GM18858 (cell line): ENCODE data around the gene SMPDL3A.

ENCODE experiments used
- ATAC-seq: cut with Tn5 transposase; IDR thresholded peaks from one replicate; pipeline ENCODE4 v1.9.1; 2021; ENCODE audit not compliant: unreplicated experiment

SMPDL3A gene

DNA sequence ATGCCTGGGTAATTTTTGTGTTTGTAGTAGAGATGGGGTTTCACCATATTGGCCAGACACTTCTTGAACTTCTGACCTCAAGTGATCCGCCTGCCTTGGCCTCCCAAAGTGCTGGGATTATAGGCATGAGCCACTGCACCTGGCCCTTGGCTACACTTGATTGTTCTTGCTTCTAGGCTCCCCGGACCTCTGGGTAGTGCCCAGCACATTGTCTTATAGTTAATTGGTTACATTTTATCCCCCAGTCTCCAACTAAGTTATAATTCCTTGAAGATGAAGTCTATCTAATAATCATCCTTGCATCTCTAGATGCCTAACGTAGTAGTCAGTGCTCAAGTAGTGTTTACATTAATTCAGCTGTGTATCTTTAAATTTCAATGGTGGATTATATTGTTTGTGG is 11.8 kb downstream of the SMPDL3A start:
- no peak for ATAC-seq

DNA sequence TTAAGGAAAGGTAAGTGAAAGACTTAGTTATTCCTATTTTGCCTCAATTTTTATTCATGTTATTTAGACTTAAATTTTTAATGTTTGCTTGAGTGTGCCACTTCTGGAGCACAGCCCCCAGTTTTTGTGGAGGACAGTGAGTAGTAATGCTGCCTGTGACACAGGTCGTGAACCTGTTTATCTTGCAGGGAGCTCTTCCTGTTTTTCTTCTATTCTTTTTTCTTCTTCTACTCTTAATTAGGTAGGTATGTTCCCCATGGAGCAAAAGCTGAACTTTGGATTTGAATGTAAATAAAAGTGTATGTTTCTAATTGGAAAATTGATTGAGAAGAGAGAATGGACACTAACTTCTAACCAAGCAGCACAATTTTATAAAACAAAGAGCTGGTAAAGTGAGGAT is 12.3 kb downstream of the SMPDL3A start:
- ATAC-seq: no peak

DNA sequence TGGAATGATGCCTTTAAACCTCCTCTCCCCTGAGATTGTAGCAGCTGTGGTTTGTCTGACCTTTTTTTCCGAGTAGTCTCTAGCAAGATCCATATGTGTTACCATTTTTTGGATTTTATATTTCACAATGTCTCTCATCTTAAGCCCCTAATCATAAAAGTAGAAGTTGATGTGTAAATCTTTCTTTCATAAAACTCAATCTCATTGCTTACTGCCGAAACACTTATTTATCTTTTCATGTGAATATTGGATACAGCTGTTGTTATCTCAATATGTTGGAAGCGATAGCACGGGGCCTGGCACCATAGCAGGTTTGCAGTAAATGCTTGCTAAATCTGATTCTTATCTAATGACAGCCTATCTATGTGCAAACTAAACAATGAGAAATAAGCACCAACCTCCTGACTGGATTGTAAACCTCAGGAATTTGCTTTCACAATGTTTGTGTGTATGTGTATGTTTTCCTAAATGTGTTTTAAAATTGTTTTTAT is 14.2 kb downstream of the SMPDL3A start:
- no peak for ATAC-seq

DNA sequence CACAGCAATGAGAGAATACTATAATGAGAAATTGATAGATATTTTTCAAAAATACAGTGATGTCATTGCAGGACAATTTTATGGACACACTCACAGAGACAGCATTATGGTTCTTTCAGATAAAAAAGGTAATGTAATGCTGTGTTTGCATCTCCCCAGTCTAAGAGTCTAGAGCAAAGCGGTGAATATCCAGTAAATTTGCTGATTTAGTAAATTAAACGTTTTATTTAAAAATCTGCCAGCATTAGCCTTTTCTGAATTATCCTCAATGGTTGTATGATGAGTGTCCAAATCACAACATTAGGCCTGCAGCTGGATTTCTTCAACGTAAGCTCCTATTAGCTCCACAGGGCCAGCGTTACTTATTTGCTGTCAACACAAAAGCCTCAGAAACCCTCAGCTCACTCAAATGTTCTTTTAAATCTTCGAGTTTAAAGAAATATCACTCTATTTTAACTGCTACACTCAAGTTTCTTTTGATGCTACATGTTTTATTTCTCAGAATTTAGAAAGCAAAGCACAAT is 16.0 kb downstream of the SMPDL3A start:
- no peak for ATAC-seq

DNA sequence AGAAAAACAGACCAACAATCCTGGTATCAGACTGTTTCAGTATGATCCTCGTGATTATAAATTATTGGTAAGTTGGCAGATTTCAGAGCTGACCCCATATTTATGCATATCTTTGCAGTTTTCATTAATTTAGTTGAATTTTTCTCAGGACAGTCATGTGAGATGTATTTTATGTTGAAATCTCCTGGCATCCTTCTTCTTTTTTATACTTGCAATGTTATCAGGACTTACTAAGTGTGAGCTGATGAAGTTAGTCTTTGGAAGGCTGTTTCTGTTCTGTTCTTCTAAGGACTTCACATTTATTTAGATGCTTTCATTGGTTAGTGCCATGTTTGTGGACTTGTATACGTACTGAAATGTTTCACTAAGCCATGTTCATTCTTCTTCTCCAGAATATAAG is 17.2 kb downstream of the SMPDL3A start:
- no peak for ATAC-seq

DNA sequence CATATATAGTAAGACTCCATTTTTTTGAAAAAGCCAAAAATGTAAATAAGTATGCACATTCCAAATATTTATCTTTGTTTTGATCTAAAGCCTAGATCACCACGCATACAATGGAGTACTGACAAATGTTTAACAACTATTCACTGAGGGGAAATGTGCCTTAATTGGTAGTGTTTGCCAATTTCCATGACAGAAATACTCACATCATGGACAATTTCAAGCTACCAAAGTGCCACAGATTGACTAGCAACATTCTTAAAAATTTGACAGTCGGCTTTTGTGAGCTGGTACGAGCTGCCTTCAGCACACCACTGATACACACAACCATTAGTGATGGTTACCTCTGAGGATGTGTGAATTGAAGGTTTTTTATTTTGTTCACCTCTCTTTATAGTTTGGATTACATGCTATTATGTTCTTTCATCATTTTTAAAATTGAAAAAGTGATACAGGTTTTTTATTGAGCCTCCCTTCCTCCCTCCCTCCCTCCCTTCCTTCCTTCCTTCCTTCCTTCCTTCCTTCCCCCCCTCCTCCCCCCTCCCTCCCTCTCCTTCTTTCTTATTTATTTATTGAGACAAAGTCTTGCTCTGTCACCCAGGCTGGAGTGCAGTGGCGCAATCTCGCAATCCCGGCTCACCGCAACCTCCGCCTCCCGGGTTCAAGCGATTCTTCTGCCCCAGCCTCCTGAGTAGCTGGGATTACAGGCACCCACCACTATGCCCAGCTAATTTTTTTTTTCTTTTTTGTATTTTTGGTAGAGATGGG is 19.2 kb downstream of the SMPDL3A start:
- no peak for ATAC-seq

DNA sequence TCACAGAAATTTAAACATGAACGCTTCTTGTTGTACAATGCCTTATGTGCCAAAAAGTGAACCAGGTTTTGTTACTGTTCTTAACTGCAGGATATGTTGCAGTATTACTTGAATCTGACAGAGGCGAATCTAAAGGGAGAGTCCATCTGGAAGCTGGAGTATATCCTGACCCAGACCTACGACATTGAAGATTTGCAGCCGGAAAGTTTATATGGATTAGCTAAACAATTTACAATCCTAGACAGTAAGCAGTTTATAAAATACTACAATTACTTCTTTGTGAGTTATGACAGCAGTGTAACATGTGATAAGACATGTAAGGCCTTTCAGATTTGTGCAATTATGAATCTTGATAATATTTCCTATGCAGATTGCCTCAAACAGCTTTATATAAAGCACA is 19.9 kb downstream of the SMPDL3A start:
- ATAC-seq: no peak

DNA sequence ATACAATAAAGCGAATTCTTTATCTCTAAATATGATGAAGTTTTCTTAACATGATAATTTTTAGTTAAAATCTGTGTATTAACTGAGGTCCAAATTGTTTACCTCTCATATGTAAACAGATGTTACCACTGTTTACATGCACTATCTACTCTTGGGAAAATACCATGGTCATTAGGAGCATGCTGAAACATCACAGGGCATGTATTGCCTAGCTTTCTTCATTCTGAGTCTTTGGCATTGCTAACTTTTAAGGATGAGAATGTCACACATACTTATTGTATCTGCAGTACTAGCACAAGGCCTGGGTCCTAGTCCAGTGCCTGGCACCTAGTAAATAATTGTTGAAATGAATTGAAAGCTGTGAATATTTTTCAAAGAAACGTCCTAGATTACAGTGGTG is 20.6 kb downstream of the SMPDL3A start:
- no peak for ATAC-seq

DNA sequence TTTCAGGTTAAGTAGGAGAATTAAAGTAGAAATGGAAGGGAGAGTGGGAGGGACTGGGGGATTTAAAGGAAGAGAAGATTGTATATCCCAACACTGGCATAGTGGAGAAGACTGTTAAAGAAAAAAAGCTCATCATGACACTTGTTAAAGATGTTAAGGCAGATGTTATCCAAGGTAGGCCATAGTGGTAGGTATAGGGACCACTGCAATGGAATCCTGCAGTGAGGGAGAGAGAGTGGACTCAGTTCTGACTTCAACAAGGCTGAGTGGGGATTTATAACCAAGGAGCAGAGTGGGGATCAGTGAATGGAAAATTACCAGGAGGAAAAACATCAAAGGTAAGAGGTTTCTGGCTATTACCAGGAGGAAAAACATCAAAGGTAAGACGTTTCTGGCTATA is 21.1 kb downstream of the SMPDL3A start:
- ATAC-seq: no peak

DNA sequence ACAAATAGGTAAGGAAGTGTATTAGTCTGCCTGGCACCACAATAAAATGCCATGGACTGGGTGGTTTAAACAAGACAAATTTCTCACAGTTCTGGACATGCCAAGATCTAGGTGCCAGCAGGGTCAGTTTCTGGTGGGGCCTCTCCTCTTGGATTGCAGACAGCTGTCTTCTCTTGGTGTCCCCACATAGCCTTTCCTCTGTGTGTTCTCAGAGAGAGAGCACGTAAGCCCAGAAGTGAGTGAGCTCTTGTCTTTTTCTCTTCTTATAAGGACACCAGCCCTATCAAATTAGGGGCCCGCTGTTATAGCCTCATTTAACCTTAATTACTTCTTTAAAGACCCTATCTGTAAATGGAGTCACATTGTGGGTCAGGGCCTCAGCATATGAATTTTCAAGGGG is 28.3 kb downstream of the SMPDL3A start:
- ATAC-seq: no peak

DNA sequence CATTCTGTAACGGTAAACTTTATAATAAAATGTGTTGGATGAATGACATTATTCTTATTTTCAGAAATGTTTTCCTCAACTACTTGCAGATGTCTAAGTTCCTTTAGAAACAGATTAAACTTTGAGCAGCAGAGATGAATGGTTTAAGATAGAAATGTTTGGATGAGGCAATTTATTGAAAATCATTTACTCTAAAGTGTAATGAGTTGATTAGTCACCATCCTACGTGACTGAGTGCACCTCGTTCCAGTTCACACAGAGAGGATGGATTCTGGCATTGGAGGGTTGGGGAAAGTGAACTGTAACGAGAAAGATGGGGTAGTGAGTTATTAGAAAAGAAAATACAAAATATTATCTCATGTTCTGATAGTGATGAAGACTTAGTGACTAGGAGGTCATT is 28.7 kb downstream of the SMPDL3A start:
- no peak for ATAC-seq

DNA sequence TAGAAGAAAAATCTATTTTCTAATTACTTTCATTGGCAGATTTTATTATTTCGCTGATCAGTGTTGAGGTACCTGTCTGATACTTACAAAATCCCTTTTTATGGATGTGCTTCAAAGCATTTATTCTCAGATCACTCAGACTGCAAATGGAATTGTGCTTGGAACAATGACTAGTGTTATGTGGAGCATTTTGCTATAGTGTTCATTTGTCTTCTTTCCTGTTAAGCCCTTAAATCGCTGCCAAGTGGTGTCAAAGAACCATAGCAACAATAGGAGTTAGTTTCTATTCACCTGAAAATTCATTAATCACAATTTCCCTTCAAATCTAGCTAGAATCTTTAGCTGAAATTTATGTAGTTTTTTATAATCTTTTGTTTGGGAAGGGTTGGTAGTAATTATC is 29.8 kb downstream of the SMPDL3A start:
- no peak for ATAC-seq

DNA sequence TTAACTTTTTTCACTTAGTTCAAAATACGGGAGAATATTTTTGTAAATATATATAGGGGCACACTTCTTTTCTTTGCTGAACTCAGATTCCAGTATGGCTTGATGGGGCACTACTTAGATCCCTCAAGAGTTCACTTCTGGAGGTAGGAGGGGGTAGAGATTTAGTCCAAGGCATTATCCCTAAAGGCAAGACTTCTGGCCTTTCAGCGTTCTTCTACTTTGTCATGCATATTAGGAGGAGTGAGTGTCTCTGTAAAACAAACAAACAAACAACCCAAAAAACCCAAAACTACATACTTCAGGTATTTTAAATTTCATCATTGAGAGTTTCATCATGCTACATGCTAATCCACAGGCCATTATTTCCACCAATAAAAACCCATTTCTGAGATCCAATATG is 32.0 kb downstream of the SMPDL3A start:
- ATAC-seq: no peak

DNA sequence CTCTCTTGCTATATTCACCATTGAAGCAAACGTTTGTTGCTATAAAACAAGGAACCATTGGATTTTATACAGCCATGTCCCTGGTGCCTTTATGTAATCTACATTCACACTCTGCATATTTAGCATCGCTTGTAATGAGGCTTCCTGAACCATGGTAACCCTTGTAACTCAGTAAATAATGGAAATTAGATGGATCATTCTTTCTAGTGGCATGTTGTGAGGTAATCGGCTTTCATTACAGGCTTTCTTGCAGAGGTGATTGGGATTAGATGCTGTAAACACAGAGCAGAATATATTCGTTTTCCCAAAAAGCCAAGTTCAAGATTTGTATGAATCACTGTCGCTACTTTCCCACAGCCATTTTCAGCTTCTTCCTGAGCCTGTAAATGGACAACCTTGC is 36.1 kb downstream of the SMPDL3A start:
- no peak for ATAC-seq

DNA sequence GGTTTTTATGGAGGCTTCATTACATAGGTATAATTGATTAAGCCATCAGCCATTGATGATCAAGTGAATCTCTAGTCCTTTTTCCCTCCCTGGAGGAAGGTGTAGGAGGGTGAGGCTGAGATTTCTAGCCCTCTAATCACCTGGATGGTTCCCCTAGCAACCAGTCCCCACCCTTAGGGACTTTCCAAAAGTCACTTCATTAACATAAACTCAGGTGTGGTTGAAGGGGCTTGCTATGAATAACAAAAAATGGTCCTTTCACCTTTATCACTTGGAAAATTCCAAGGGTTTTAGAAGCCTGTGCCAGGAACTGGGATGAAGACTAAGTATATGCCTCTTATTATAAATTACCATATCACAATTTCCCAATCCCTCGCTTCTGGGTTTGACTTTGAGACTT is 40.4 kb downstream of the SMPDL3A start:
- ATAC-seq: no peak

DNA sequence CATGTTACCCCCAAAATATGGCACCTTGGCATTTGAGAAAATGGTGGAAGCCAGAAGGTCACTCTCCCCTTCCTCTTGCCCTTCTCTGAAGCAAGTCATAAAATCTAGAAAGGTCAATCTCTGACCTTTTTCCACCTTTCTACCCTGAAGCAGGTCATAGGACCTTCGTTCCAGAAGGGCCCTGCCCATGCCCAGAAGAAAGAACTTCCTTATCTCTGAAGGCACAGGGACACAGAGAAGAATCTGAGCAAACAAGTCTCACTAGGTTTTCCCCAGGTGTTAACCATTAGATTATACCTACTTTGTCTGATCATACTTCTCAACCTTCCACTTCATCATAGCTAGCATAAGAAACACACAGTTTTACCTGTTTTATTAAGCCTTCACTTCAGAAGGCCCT is 42.5 kb downstream of the SMPDL3A start:
- no peak for ATAC-seq

DNA sequence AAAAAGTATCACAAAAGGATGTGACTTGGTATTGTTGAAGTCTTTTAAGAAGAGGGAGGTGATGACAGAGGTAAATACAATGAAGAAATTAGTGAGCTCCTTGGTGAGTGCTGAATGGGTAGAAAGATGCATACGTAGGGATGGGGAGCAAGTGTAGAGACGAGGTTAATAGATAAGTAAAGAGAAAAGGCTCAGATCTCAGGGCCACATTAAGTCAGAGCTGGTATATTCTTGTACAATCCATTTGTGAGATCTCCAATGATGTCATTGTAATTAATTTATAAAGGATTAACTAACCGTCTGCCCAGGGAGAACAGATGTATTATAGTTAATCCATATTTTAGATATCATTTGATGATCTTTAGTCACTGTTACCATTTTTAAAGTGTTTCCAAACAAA is 43.4 kb downstream of the SMPDL3A start:
- no peak for ATAC-seq

DNA sequence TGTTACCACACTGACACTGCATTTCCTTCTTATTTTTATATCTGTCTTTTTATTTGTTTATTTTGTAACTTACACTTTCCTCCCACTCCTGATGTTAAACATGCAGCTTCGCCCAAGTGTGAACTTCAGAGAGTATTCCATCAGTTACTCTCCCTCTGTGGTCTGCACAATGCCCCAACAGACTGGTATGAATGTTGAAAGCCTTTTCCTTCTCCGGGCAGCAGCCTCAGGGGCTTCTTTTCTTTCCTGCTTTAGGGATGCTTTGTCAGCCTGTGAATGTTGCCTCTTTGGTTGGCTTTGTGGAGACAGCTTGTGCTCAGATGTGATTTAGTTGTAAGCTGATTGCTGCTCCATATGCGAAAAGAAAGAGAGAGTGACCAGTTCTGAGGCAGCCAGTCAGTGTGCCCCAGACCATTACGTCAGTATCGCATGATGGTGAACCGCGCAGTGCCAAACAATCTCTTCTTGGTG is 44.0 kb downstream of the SMPDL3A start:
- no peak for ATAC-seq

DNA sequence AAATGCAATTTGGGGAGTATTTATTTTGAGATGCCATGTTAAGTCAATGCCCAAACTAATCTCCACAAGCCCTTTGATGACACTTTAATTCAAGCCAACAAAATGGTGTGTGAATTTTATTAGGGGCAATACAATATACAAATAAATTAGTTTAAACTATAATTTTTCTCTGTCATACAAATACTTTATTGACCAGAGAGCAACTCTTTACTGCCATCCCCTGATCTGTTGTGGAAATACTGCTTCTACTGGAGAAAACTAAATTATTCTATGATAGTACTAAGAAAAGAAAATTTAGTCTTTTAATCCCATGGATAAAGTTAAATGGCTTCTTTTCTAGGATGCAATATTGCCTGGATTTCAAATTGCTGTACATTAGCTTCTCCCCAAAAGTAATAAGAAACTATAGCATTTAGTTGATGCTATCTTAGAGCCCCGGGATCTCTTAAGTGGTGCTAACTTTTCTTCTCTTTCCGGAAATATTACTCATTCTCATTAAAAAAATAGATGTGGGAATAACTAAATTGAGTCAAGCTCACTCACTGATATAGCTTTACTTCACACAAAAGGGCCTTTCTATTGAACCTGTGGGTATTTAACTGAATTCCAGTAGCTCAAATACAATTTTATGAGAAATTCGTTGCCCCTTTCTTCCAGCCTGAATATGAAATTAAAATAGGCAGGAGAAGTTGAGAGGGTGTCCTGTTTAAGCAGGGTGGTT is 49.2 kb downstream of the SMPDL3A start:
- ATAC-seq: no peak

DNA sequence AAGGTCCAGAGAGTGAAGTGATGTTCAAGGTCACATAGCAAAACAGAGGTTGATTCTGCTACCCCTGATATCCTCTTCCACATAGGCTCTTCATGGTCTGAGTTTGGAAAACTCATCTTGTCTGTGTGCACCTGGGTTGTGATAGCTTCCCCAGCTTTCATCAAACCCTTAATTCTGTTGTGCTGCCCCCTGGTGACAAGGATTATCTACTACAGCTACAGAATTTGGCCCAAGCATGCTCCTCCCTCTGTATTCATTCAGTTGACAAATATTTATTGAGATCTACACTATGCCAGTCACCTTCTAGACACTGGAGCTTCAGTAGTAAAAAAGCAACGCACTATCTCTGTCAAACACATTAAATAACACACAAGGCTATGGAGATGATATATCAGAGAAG is 50.4 kb downstream of the SMPDL3A start:
- peak; percentile 92 for ATAC-seq

DNA sequence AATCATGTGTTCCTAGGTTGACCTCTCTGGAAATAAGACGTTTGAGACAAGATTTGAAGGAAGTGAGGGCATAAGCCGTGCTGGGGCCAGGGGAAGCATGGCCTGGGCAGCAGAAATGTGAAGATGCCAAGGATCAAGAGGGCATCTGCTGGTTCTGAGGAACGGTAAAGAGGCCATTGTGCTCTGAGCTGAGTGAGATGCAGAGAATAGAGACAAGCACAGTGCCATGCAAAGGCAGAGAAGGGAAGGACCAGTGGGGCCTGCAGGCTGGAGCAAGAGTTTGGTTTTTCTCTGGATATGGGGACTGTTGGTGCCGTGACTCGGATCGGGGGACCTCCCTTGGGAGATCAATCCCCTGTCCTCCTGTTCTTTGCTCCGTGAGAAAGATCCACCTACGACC is 50.8 kb downstream of the SMPDL3A start:
- no peak for ATAC-seq

DNA sequence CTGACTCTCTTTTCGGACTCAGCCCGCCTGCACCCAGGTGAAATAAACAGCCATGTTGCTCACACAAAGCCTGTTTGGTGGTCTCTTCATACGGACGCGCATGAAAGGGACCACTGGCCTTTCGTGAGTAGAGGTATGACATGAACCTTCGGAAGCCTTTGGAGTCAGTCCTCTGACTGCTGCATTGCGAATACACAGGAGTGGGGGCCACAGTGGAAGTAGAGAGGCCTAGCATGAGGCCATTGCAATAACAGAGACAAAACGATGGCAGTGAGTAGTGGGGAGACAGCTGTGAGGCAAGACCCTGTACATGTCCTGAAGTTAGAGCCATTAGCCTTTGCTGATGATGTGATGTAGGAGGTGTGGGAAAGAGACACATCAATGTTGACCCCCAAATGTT is 56.4 kb downstream of the SMPDL3A start:
- ATAC-seq: no peak
